CD14-positive monocyte (primary cell): ENCODE results near the gene WWOX. TPM values are rescaled to one million over a fixed set of nuclear protein-coding genes. Genes with fewer than 3 reads are reported as not detected.

Experiments used
- DNase-seq, 3 donors: peaks; one replicate each; pipeline ENCODE4 v3.0.0-alpha.2; 2011 to 2022
- H2AFZ ChIP-seq: 2 replicates; pipeline ENCODE4 v1.6.0; 2012; ENCODE audit warnings: mild to moderate bottlenecking, low read depth, low read length, inconsistent platforms; ENCODE audit not compliant: insufficient read depth, poor library complexity, severe bottlenecking
- H3K27ac ChIP-seq, 2 donors: 1 replicate in 1 of 2; 2 replicates in 1 of 2; pipeline ENCODE4 v1.5.1; 2012 to 2013; ENCODE audit warnings: low read length in 2 of 2, control low read depth in 1 of 2, inconsistent platforms in 1 of 2, low read depth in 1 of 2, mild to moderate bottlenecking in 1 of 2
- H3K27me3 ChIP-seq, 2 donors: one replicate each; pipeline versions ENCODE4 v1.6.0 to v1.6.1; 2011 to 2013; ENCODE audit warnings: low read length in 2 of 2; ENCODE audit not compliant: control insufficient read depth in 2 of 2, insufficient read depth in 2 of 2
- H3K36me3 ChIP-seq, 2 donors: replicated peaks in 1 of 2; 1 replicate in 1 of 2; 2 replicates in 1 of 2; pipeline versions ENCODE4 v1.5.1 to v1.6.1; 2012 to 2013; ENCODE audit warnings: low read length in 2 of 2, control low read depth in 1 of 2, inconsistent platforms in 1 of 2, mild to moderate bottlenecking in 1 of 2; ENCODE audit not compliant: insufficient read depth in 2 of 2, control insufficient read depth in 1 of 2
- H3K4me1 ChIP-seq, 2 donors: 1 replicate in 1 of 2; 2 replicates in 1 of 2; pipeline versions ENCODE4 v1.5.1 to v1.6.1; 2012 to 2013; ENCODE audit warnings: low read length in 2 of 2, control low read depth in 1 of 2, inconsistent platforms in 1 of 2, mild to moderate bottlenecking in 1 of 2, moderate library complexity in 1 of 2; ENCODE audit not compliant: insufficient read depth in 2 of 2, control insufficient read depth in 1 of 2
- H3K4me2 ChIP-seq: replicated peaks from 2 replicates; pipeline ENCODE3; 2012; ENCODE audit warnings: low read length, moderate library complexity, mild to moderate bottlenecking; ENCODE audit not compliant: poor library complexity, severe bottlenecking; ENCODE audit errors: extremely low read depth
- H3K4me3 ChIP-seq, 3 experiments: fragments of 200-600 bp in 1 of 3; sonication (generic) in 1 of 3; replicated peaks in 1 of 3; 1 replicate in 2 of 3; 2 replicates in 1 of 3; pipeline ENCODE4 v1.5.1; 2011 to 2013; ENCODE audit warnings: low read length in 3 of 3, mild to moderate bottlenecking in 3 of 3, control low read depth in 2 of 3, low read depth in 2 of 3, inconsistent platforms in 1 of 3, moderate library complexity in 1 of 3
- H3K79me2 ChIP-seq: 2 replicates; pipeline ENCODE4 v1.6.0; 2012; ENCODE audit warnings: mild to moderate bottlenecking, control low read depth, inconsistent platforms, low read length, moderate library complexity; ENCODE audit not compliant: insufficient read depth
- H3K9ac ChIP-seq: 2 replicates; pipeline ENCODE4 v1.6.0; 2017; ENCODE audit warnings: low read length, mild to moderate bottlenecking; ENCODE audit not compliant: insufficient read depth, poor library complexity, severe bottlenecking
- H3K9me3 ChIP-seq, 2 donors: replicated peaks in 1 of 2; 1 replicate in 1 of 2; 2 replicates in 1 of 2; pipeline versions ENCODE4 v1.5.1 to v1.6.1; 2012 to 2013; ENCODE audit warnings: low read length in 2 of 2, control low read depth in 1 of 2; ENCODE audit not compliant: control insufficient read depth in 1 of 2, insufficient read depth in 1 of 2
- H4K20me1 ChIP-seq: 2 replicates; pipeline ENCODE4 v1.6.0; 2012; ENCODE audit warnings: mild to moderate bottlenecking, low read length, control low read depth, moderate library complexity; ENCODE audit not compliant: insufficient read depth
- H3K27ac Mint-ChIP-seq, 7 donors: one replicate each; pipeline ENCODE4 v1.8.0; 2020; ENCODE audit warnings: mild to moderate bottlenecking in 7 of 7, mixed read lengths in 7 of 7, moderate library complexity in 6 of 7, inconsistent platforms in 2 of 7
- H3K27me3 Mint-ChIP-seq, 3 donors: one replicate each; pipeline ENCODE4 v1.8.0; 2021 to 2022; ENCODE audit warnings: low read depth in 3 of 3, mild to moderate bottlenecking in 3 of 3, mixed read lengths in 3 of 3, moderate library complexity in 3 of 3, inconsistent platforms in 1 of 3
- H3K36me3 Mint-ChIP-seq, 2 donors: one replicate each; pipeline ENCODE4 v1.8.0; 2020; ENCODE audit warnings: mixed read lengths in 2 of 2, inconsistent platforms in 1 of 2, mild to moderate bottlenecking in 1 of 2
- H3K4me1 Mint-ChIP-seq: one replicate; pipeline ENCODE4 v1.8.0; 2020; ENCODE audit warnings: mild to moderate bottlenecking, mixed read lengths
- H3K4me3 Mint-ChIP-seq, 2 donors: one replicate each; pipeline ENCODE4 v1.8.0; 2020; ENCODE audit warnings: mild to moderate bottlenecking in 2 of 2, mixed read lengths in 2 of 2, moderate library complexity in 1 of 2
- H3K9me3 Mint-ChIP-seq, 7 donors: one replicate each; pipeline ENCODE4 v1.8.0; 2020 to 2022; ENCODE audit warnings: mixed read lengths in 7 of 7, mild to moderate bottlenecking in 6 of 7, moderate library complexity in 6 of 7, inconsistent platforms in 2 of 7
- WGBS: methylation state at CpG from one replicate; pipeline ENCODE4 v1.1.5; 2013; ENCODE audit warnings: missing lambda C conversion rate; ENCODE audit not compliant: insufficient coverage; 5-methylcytosine and 5-hydroxymethylcytosine counted together
- intact Hi-C, 2 donors: fragments of 100-400 bp; cut with micrococcal nuclease; formaldehyde crosslinking; loops; one replicate each; pipeline versions ENCODE4 v1.15.0 to v1.15.1; 2023
- polyA plus RNA-seq, 3 donors: library from polyadenylated mRNA; depleted of rRNA in 1 of 3; unstranded in 2 of 3; stranded (reverse) in 1 of 3; fragments of 300-500 nt in 2 of 3; fragments of >200 nt in 1 of 3; fragmentation: Illumina TruSeq in 2 of 3; gene quantifications; 1 replicate in 2 of 3; 2 replicates in 1 of 3; pipeline ENCODE4 v1.2.3, GENCODE V29; 2012 to 2021
- TF ChIP-seq, protein P1 (sequence below): fragments of 200-600 bp; IDR thresholded peaks from one replicate; pipeline ENCODE4 v1.8.0; 2022; ENCODE audit warnings: antibody characterized with exemption, mild to moderate bottlenecking

The WWOX gene
- polyA plus RNA-seq, 3 donors: 4.0 to 7.0 (median 6.3) TPM

DNA sequence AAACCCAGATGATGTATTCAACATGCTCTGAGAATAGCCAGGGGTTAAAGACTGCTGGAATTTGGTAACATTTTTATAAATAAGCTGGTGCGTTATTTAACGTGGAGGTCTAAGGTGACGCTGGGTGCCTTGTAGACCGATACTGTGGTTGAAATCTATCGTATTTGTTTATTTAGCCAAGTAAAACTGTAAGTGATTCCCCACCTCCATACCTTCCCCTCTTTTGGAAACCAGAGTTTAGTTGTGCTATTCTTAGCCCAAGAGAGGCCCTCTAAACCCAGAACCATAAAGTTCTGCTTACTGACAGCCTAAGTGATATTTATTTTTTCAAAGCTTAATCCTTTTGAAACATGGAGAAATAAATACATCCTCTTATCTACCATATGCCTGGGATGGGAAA, 744.5 kb downstream of the WWOX start:
- Histone ChIP-seq H4K20me1 (no peaks in the 10 kb centered on the region), H3K27ac (no peak overlapping the region), H3K79me2 (no peaks in the 10 kb centered on the region), H3K9ac (no peak overlapping the region), H3K4me1 (no peaks in the 10 kb centered on the region), H3K9me3 (peaks cover 0 to 10% of the 10 kb centered on the region in 2 donors), H3K36me3 (no peaks in the 10 kb centered on the region), H3K4me2 (no peak overlapping the region), H2AFZ (no peak overlapping the region), H3K4me3 (no peak overlapping the region), H3K27me3 (no peaks in the 10 kb centered on the region)
- no peak overlapping the region for H3K4me3 Mint-ChIP-seq
- H3K36me3 Mint-ChIP-seq: no peaks in the 10 kb centered on the region
- TF ChIP-seq, protein P1, sequence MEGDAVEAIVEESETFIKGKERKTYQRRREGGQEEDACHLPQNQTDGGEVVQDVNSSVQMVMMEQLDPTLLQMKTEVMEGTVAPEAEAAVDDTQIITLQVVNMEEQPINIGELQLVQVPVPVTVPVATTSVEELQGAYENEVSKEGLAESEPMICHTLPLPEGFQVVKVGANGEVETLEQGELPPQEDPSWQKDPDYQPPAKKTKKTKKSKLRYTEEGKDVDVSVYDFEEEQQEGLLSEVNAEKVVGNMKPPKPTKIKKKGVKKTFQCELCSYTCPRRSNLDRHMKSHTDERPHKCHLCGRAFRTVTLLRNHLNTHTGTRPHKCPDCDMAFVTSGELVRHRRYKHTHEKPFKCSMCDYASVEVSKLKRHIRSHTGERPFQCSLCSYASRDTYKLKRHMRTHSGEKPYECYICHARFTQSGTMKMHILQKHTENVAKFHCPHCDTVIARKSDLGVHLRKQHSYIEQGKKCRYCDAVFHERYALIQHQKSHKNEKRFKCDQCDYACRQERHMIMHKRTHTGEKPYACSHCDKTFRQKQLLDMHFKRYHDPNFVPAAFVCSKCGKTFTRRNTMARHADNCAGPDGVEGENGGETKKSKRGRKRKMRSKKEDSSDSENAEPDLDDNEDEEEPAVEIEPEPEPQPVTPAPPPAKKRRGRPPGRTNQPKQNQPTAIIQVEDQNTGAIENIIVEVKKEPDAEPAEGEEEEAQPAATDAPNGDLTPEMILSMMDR: no peak
- no CpG with 5 or more reads among the region's 5 CpGs for WGBS
- no peak for DNase-seq
- intact Hi-C loops: no loop called here
- no peak overlapping the region for H3K27ac Mint-ChIP-seq
- H3K9me3 Mint-ChIP-seq: peaks cover 1 to 19% (median 5%) of the 10 kb centered on the region in 7 donors
- peaks cover 3% of the 10 kb centered on the region for H3K4me1 Mint-ChIP-seq
- H3K27me3 Mint-ChIP-seq: peaks cover 0 to 5% (median 0%) of the 10 kb centered on the region in 3 donors

DNA sequence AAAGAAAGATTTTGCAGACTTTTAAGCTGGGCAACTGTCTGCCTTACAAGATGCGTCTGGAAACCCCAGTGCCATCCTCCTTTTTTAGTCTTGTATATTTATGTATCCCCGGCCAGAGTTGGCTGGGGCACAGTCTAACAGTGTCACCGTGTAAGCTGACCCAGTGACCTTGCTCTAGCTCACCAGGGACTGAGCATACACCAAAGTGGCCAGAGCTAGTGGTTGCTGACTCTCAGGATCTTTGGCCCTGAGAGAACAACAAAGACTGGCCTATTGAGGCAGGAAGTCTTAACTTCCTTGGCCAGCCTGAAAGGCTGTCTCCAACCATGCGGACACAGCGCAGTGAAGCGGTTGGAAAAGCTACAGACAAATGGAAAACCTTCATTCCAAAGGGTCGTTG, 745.2 kb downstream of the WWOX start:
- Histone ChIP-seq H3K9me3 (peaks cover 0 to 11% of the 10 kb centered on the region in 2 donors), H3K79me2 (no peaks in the 10 kb centered on the region), H4K20me1 (no peaks in the 10 kb centered on the region), H3K36me3 (no peaks in the 10 kb centered on the region), H3K9ac (no peak overlapping the region), H3K4me2 (no peak overlapping the region), H3K4me1 (no peaks in the 10 kb centered on the region), H3K4me3 (no peak overlapping the region), H2AFZ (no peak overlapping the region), H3K27me3 (no peaks in the 10 kb centered on the region), H3K27ac (no peak overlapping the region)
- Mint-ChIP-seq H3K4me1 (peaks cover 3% of the 10 kb centered on the region), H3K9me3 (peaks cover 1 to 23% (median 8%) of the 10 kb centered on the region in 7 donors), H3K36me3 (no peaks in the 10 kb centered on the region), H3K27me3 (peaks cover 0 to 5% (median 0%) of the 10 kb centered on the region in 3 donors), H3K27ac (no peak overlapping the region), H3K4me3 (no peak overlapping the region)
- intact Hi-C loops: no loop called here
- WGBS: 90% methylated on average over 6 of the region's 7 CpGs
- TF ChIP-seq, protein P1: no peak
- DNase-seq: no peak
